HepG2 (cell line): ENCODE data around the gene AIF1. TPM values are rescaled to one million over a fixed set of nuclear protein-coding genes. Genes with fewer than 3 reads are reported as not detected.

Experiments
- ARID4A ChIP-seq: sonication (generic); formaldehyde crosslinking; IDR thresholded peaks from 2 replicates; pipeline ENCODE4 v1.5.0; 2020; ENCODE audit warnings: mild to moderate bottlenecking, missing genetic modification reagents, borderline replicate concordance
- ARNT2 ChIP-seq: sonication (generic); formaldehyde crosslinking; IDR thresholded peaks from 2 replicates; pipeline ENCODE4 v1.8.0; 2022; ENCODE audit warnings: mild to moderate bottlenecking, low read depth, missing genetic modification reagents, moderate library complexity
- ATRX ChIP-seq: sonication (generic); formaldehyde crosslinking; IDR thresholded peaks from 2 replicates; pipeline ENCODE4 v1.4.0; 2020; ENCODE audit warnings: missing genetic modification reagents, borderline replicate concordance
- ESRRA ChIP-seq: sonication (generic); formaldehyde crosslinking; IDR thresholded peaks from 2 replicates; pipeline ENCODE4 v1.5.1; 2020; ENCODE audit warnings: mild to moderate bottlenecking, low read depth, missing genetic modification reagents
- FUBP1 ChIP-seq: sonication (generic); formaldehyde crosslinking; IDR thresholded peaks from 2 replicates; pipeline ENCODE4 v1.5.1; 2020; ENCODE audit warnings: missing genetic modification reagents, mild to moderate bottlenecking, borderline replicate concordance
- LCORL ChIP-seq, 2 experiments: fragments of 450-650 bp in 1 of 2; sonication (generic) in 1 of 2; formaldehyde crosslinking in 1 of 2; IDR thresholded peaks; 2 replicates each; pipeline versions ENCODE4 v1.5.0 to v1.6.1; 2017 to 2020; ENCODE audit warnings: antibody characterized with exemption in 1 of 2, missing genetic modification reagents in 1 of 2
- MEF2D ChIP-seq: sonication (generic); formaldehyde crosslinking; IDR thresholded peaks from 2 replicates; pipeline ENCODE4 v1.5.1; 2020; ENCODE audit warnings: mild to moderate bottlenecking, missing genetic modification reagents
- MLXIP ChIP-seq: sonication (generic); formaldehyde crosslinking; IDR thresholded peaks from 2 replicates; pipeline ENCODE4 v1.9.0; 2021; ENCODE audit warnings: missing genetic modification reagents, borderline replicate concordance
- PAXIP1 ChIP-seq: sonication (generic); formaldehyde crosslinking; conservative IDR thresholded peaks from 2 replicates; pipeline ENCODE4 v1.4.0; 2020; ENCODE audit warnings: mild to moderate bottlenecking, missing genetic modification reagents, moderate library complexity
- ZNF547 ChIP-seq: sonication (generic); formaldehyde crosslinking; IDR thresholded peaks from 2 replicates; pipeline ENCODE4 v1.5.1; 2020; ENCODE audit warnings: mild to moderate bottlenecking, missing genetic modification reagents
- ZNF615 ChIP-seq: sonication (generic); formaldehyde crosslinking; IDR thresholded peaks from 2 replicates; pipeline ENCODE4 v1.5.0; 2020; ENCODE audit warnings: mild to moderate bottlenecking, missing genetic modification reagents, borderline replicate concordance
- ZNF768 ChIP-seq: sonication (generic); formaldehyde crosslinking; IDR thresholded peaks from 2 replicates; pipeline ENCODE4 v1.4.0; 2020; ENCODE audit warnings: missing genetic modification reagents
- ZNF788 ChIP-seq: sonication (generic); formaldehyde crosslinking; IDR thresholded peaks from 2 replicates; pipeline ENCODE4 v1.5.0; 2020; ENCODE audit warnings: mild to moderate bottlenecking, missing genetic modification reagents, borderline replicate concordance
- ZNF790 ChIP-seq: sonication (generic); formaldehyde crosslinking; IDR thresholded peaks from 2 replicates; pipeline ENCODE4 v1.8.0; 2022; ENCODE audit warnings: missing genetic modification reagents, mild to moderate bottlenecking, borderline replicate concordance
- polyA plus RNA-seq, 8 experiments: library from polyadenylated mRNA; depleted of rRNA in 3 of 8; stranded (reverse) in 7 of 8; unstranded in 1 of 8; fragments of >200 nt; fragmentation: Illumina TruSeq in 4 of 8; extraction: Trizol in 4 of 8; gene quantifications; 2 replicates each; pipeline versions ENCODE4 v1.2.1 to v1.2.3, GENCODE V29; 2011 to 2016; ENCODE audit warnings: low read depth in 4 of 8, missing spikeins in 1 of 8, mixed read lengths in 1 of 8; ENCODE audit not compliant: insufficient read depth in 1 of 8
- total RNA-seq, 5 experiments: library from RNA; depleted of rRNA; stranded (reverse); fragments of >200 nt; fragmentation: Illumina TruSeq; extraction: Trizol; gene quantifications; 2 replicates each; pipeline ENCODE4 v1.2.3, GENCODE V29; 2016; ENCODE audit warnings: low read depth in 1 of 5

Gene AIF1
- total and polyA plus RNA-seq, 2 of the 13 experiments (the other 11 are each of a cell fraction or from before 2014, with no cell fraction given), result 1.5 TPM; not detected in 1

GRCh38 chr6:31652925-31653724 lies 38.1 kb downstream of the AIF1 start (continued):
- TF ChIP-seq ZNF788 (CRISPR knock-in tag) (peak; percentile 8; the same call in 1 of the 2 replicates), ZNF615 (CRISPR knock-in tag) (no peak), PAXIP1 (peak; percentile 16), MEF2D (peak; percentile 37), LCORL (IDR thresholded peaks at IDR 0.05) (no peak), LCORL (CRISPR knock-in tag; IDR thresholded peaks at IDR 0.05) (no peak), ZNF768 (CRISPR knock-in tag) (peak; percentile 21; the same call in 1 of the 2 replicates), ARNT2 (no peak), MLXIP (CRISPR knock-in tag) (0 out of 2 replicates have a peak, but pooled peaks have one; percentile 40), ARID4A (CRISPR knock-in tag) (no peak), FUBP1 (CRISPR knock-in tag) (no peak), ZNF547 (CRISPR knock-in tag) (no peak), ATRX (CRISPR knock-in tag) (no peak), ESRRA (CRISPR knock-in tag) (peak; percentile 10; the same call in 1 of the 2 replicates), ZNF790 (CRISPR knock-in tag) (peak; percentile 83; the same call in 1 of the 2 replicates)
